CD14-positive monocyte (primary cell): Measurements from ENCODE around the gene PSME1. TPM values are rescaled to one million over a fixed set of nuclear protein-coding genes. Genes with fewer than 3 reads are reported as not detected.
A peak's percentile ranks its signal among the peaks of the same experiment; 100 is the strongest.

Experiments
- DNase-seq, 3 donors: peaks; one replicate each; pipeline ENCODE4 v3.0.0-alpha.2; 2011 to 2022
- H2AFZ ChIP-seq: 2 replicates; pipeline ENCODE4 v1.6.0; 2012; ENCODE audit warnings: mild to moderate bottlenecking, low read depth, low read length, inconsistent platforms; ENCODE audit not compliant: insufficient read depth, poor library complexity, severe bottlenecking
- H3K27ac ChIP-seq, 2 donors: 1 replicate in 1 of 2; 2 replicates in 1 of 2; pipeline ENCODE4 v1.5.1; 2012 to 2013; ENCODE audit warnings: low read length in 2 of 2, control low read depth in 1 of 2, inconsistent platforms in 1 of 2, low read depth in 1 of 2, mild to moderate bottlenecking in 1 of 2
- H3K27me3 ChIP-seq, 2 donors: one replicate each; pipeline versions ENCODE4 v1.6.0 to v1.6.1; 2011 to 2013; ENCODE audit warnings: low read length in 2 of 2; ENCODE audit not compliant: control insufficient read depth in 2 of 2, insufficient read depth in 2 of 2
- H3K36me3 ChIP-seq, 2 donors: replicated peaks in 1 of 2; 1 replicate in 1 of 2; 2 replicates in 1 of 2; pipeline versions ENCODE4 v1.5.1 to v1.6.1; 2012 to 2013; ENCODE audit warnings: low read length in 2 of 2, control low read depth in 1 of 2, inconsistent platforms in 1 of 2, mild to moderate bottlenecking in 1 of 2; ENCODE audit not compliant: insufficient read depth in 2 of 2, control insufficient read depth in 1 of 2
- H3K4me1 ChIP-seq, 2 donors: 1 replicate in 1 of 2; 2 replicates in 1 of 2; pipeline versions ENCODE4 v1.5.1 to v1.6.1; 2012 to 2013; ENCODE audit warnings: low read length in 2 of 2, control low read depth in 1 of 2, inconsistent platforms in 1 of 2, mild to moderate bottlenecking in 1 of 2, moderate library complexity in 1 of 2; ENCODE audit not compliant: insufficient read depth in 2 of 2, control insufficient read depth in 1 of 2
- H3K4me2 ChIP-seq: replicated peaks from 2 replicates; pipeline ENCODE3; 2012; ENCODE audit warnings: low read length, moderate library complexity, mild to moderate bottlenecking; ENCODE audit not compliant: poor library complexity, severe bottlenecking; ENCODE audit errors: extremely low read depth
- H3K4me3 ChIP-seq, 3 experiments: fragments of 200-600 bp in 1 of 3; sonication (generic) in 1 of 3; replicated peaks in 1 of 3; 1 replicate in 2 of 3; 2 replicates in 1 of 3; pipeline ENCODE4 v1.5.1; 2011 to 2013; ENCODE audit warnings: low read length in 3 of 3, mild to moderate bottlenecking in 3 of 3, control low read depth in 2 of 3, low read depth in 2 of 3, inconsistent platforms in 1 of 3, moderate library complexity in 1 of 3
- H3K79me2 ChIP-seq: 2 replicates; pipeline ENCODE4 v1.6.0; 2012; ENCODE audit warnings: mild to moderate bottlenecking, control low read depth, inconsistent platforms, low read length, moderate library complexity; ENCODE audit not compliant: insufficient read depth
- H3K9ac ChIP-seq: 2 replicates; pipeline ENCODE4 v1.6.0; 2017; ENCODE audit warnings: low read length, mild to moderate bottlenecking; ENCODE audit not compliant: insufficient read depth, poor library complexity, severe bottlenecking
- H3K9me3 ChIP-seq, 2 donors: replicated peaks in 1 of 2; 1 replicate in 1 of 2; 2 replicates in 1 of 2; pipeline versions ENCODE4 v1.5.1 to v1.6.1; 2012 to 2013; ENCODE audit warnings: low read length in 2 of 2, control low read depth in 1 of 2; ENCODE audit not compliant: control insufficient read depth in 1 of 2, insufficient read depth in 1 of 2
- H4K20me1 ChIP-seq: 2 replicates; pipeline ENCODE4 v1.6.0; 2012; ENCODE audit warnings: mild to moderate bottlenecking, low read length, control low read depth, moderate library complexity; ENCODE audit not compliant: insufficient read depth
- H3K27ac Mint-ChIP-seq, 7 donors: one replicate each; pipeline ENCODE4 v1.8.0; 2020; ENCODE audit warnings: mild to moderate bottlenecking in 7 of 7, mixed read lengths in 7 of 7, moderate library complexity in 6 of 7, inconsistent platforms in 2 of 7
- H3K27me3 Mint-ChIP-seq, 3 donors: one replicate each; pipeline ENCODE4 v1.8.0; 2021 to 2022; ENCODE audit warnings: low read depth in 3 of 3, mild to moderate bottlenecking in 3 of 3, mixed read lengths in 3 of 3, moderate library complexity in 3 of 3, inconsistent platforms in 1 of 3
- H3K36me3 Mint-ChIP-seq, 2 donors: one replicate each; pipeline ENCODE4 v1.8.0; 2020; ENCODE audit warnings: mixed read lengths in 2 of 2, inconsistent platforms in 1 of 2, mild to moderate bottlenecking in 1 of 2
- H3K4me1 Mint-ChIP-seq: one replicate; pipeline ENCODE4 v1.8.0; 2020; ENCODE audit warnings: mild to moderate bottlenecking, mixed read lengths
- H3K4me3 Mint-ChIP-seq, 2 donors: one replicate each; pipeline ENCODE4 v1.8.0; 2020; ENCODE audit warnings: mild to moderate bottlenecking in 2 of 2, mixed read lengths in 2 of 2, moderate library complexity in 1 of 2
- H3K9me3 Mint-ChIP-seq, 7 donors: one replicate each; pipeline ENCODE4 v1.8.0; 2020 to 2022; ENCODE audit warnings: mixed read lengths in 7 of 7, mild to moderate bottlenecking in 6 of 7, moderate library complexity in 6 of 7, inconsistent platforms in 2 of 7
- CTCF ChIP-seq: fragments of 200-600 bp; IDR thresholded peaks from one replicate; pipeline ENCODE4 v1.8.0; 2022; ENCODE audit warnings: antibody characterized with exemption, mild to moderate bottlenecking
- WGBS: methylation state at CpG from one replicate; pipeline ENCODE4 v1.1.5; 2013; ENCODE audit warnings: missing lambda C conversion rate; ENCODE audit not compliant: insufficient coverage; 5-methylcytosine and 5-hydroxymethylcytosine counted together
- intact Hi-C, 2 donors: fragments of 100-400 bp; cut with micrococcal nuclease; formaldehyde crosslinking; loops; one replicate each; pipeline versions ENCODE4 v1.15.0 to v1.15.1; 2023
- polyA plus RNA-seq, 3 donors: library from polyadenylated mRNA; depleted of rRNA in 1 of 3; unstranded in 2 of 3; stranded (reverse) in 1 of 3; fragments of 300-500 nt in 2 of 3; fragments of >200 nt in 1 of 3; fragmentation: Illumina TruSeq in 2 of 3; gene quantifications; 1 replicate in 2 of 3; 2 replicates in 1 of 3; pipeline ENCODE4 v1.2.3, GENCODE V29; 2012 to 2021

The PSME1 gene
- polyA plus RNA-seq, 3 donors, result 435 to 759 (median 729) TPM

DNA sequence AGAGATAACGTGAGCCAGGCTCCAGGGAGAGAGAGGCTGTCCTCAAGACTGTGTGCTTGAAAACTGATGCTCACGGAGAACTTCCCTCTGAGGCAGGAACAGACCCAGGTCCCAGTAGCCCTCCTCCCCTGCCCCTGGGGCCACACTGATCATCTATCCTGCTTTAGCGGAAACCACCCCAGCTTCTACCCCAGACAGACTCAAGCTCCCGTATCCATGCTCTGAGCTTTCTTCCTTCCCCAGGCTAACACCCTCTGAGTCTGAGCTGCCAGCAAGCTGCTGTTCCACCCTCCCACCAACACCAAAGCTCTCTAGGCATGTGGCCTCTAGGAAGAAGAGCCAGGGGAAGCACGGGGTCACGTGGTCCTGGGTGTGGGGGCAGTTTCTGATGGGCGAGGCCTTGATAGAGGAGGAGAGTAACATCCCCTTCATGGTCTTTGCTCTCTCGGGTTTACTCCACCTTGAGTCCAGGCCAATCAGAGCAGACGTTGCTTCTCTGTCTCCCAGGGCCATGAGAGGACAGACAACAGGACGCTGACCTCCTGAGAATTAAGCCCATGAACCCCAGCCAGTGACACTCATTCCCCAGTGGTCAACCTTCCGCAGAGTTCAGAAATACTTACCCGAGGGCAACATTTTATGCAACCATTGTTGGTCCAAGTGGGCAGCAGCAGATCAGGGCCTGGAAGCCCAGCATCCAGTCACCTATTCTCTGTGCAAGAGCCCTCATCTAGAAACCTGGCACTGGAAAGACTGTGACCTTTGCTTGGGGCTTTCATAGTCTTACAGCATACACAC, 40.5 kb upstream of the PSME1 start:
- Histone ChIP-seq H2AFZ (peak overlapping the region; percentile 89), H3K9me3 (no peaks in the 10 kb centered on the region), H3K27ac (peak overlapping the region; percentile 68 to 92), H3K9ac (peak overlapping the region; percentile 90), H3K4me2 (peak overlapping the region; percentile 98), H3K36me3 (peaks cover 12 to 30% of the 10 kb centered on the region in 2 donors), H3K27me3 (no peaks in the 10 kb centered on the region), H3K79me2 (peaks cover 34% of the 10 kb centered on the region), H3K4me3 (peak overlapping the region; percentile 64 to 98 (median 72)), H3K4me1 (peaks cover 56 to 71% of the 10 kb centered on the region in 2 donors), H4K20me1 (peaks cover 20% of the 10 kb centered on the region)
- WGBS, result 41% methylated on average over 7 of the region's 12 CpGs
- peaks cover 62% of the 10 kb centered on the region for H3K4me1 Mint-ChIP-seq
- peak overlapping the region; percentile 96 to 97 for H3K4me3 Mint-ChIP-seq
- H3K36me3 Mint-ChIP-seq, result peaks cover 20 to 32% of the 10 kb centered on the region in 2 donors
- intact Hi-C loops, result loop anchor here in 1 of 2 donors (2.0 kb wide), 1 partner anchor 13 kb away; no protein-coding TSS in a partner anchor
- peaks cover 0 to 3% (median 0%) of the 10 kb centered on the region in 7 donors for H3K9me3 Mint-ChIP-seq
- peak in 2 of 3 donors; percentile 35 to 48 for DNase-seq
- H3K27me3 Mint-ChIP-seq, result peaks cover 0 to 2% (median 1%) of the 10 kb centered on the region in 3 donors
- H3K27ac Mint-ChIP-seq, result peak overlapping the region; percentile 76 to 95 (median 93)
- no peak for TF ChIP-seq CTCF

DNA sequence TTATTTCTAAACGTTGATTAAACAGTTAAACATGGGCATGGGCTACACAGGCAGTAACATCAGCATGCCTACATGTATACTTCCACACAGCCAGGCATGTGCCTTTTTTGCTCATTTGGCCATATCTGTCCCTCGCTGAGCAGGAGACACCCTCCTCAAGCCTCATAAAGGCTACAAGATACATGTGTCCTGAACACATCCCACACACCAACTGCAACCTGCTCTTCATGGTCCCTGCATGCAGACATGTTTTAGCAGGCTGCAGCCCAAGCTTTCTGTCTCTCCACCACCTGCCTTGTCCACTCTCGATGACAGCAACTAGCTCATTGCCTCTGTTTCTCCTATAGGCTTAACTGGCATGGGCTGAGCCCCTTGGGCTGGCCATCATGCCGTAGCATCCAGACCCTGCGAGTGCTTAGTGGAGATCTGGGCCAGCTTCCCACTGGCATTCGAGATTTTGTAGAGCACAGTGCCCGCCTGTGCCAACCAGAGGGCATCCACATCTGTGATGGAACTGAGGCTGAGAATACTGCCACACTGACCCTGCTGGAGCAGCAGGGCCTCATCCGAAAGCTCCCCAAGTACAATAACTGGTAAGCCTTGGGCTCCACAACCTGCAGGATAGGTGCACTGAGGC, 39.3 kb upstream of the PSME1 start:
- Histone ChIP-seq H3K36me3 (peaks cover 22 to 42% of the 10 kb centered on the region in 2 donors), H4K20me1 (peaks cover 20% of the 10 kb centered on the region), H3K27me3 (no peaks in the 10 kb centered on the region), H3K4me2 (no peak overlapping the region), H3K9me3 (no peaks in the 10 kb centered on the region), H3K4me3 (no peak overlapping the region), H3K9ac (no peak overlapping the region), H3K4me1 (peaks cover 55 to 67% of the 10 kb centered on the region in 2 donors), H3K27ac (no peak overlapping the region), H2AFZ (no peak overlapping the region), H3K79me2 (peaks cover 34% of the 10 kb centered on the region)
- Mint-ChIP-seq H3K27me3 (peaks cover 0 to 2% (median 1%) of the 10 kb centered on the region in 3 donors), H3K4me1 (peaks cover 57% of the 10 kb centered on the region), H3K36me3 (peaks cover 29 to 44% of the 10 kb centered on the region in 2 donors), H3K4me3 (no peak overlapping the region), H3K9me3 (peaks cover 0 to 3% (median 0%) of the 10 kb centered on the region in 7 donors), H3K27ac (peak overlapping the region in 2 of 7 donors; percentile 13 to 54)
- intact Hi-C loops, result no loop called here
- DNase-seq, result no peak
- TF ChIP-seq CTCF, result no peak
- WGBS, result 99% methylated on average over 8 of the region's 8 CpGs
